HL-60 (cell line): ENCODE data around the gene SH2D3C. TPM values are rescaled to one million over a fixed set of nuclear protein-coding genes. Genes with fewer than 3 reads are reported as not detected.

ENCODE experiments used
- DNase-seq, 2 experiments: peaks; one replicate each; pipeline ENCODE4 v3.0.0-alpha.2; 2010 to 2020; ENCODE audit warnings: low read depth in 1 of 2, low spot score in 1 of 2
- H3K27ac ChIP-seq: fragments of 250-450 bp; sonication (Bioruptor Pico); replicated peaks from 2 replicates; pipeline ENCODE4 v1.5.1; 2020; ENCODE audit warnings: mild to moderate bottlenecking, moderate library complexity
- H3K27me3 ChIP-seq: fragments of 250-450 bp; sonication (Bioruptor Pico); 2 replicates; pipeline ENCODE4 v1.5.1; 2021; ENCODE audit warnings: mild to moderate bottlenecking, moderate library complexity; ENCODE audit not compliant: insufficient read depth, poor library complexity, severe bottlenecking
- H3K4me3 ChIP-seq: replicated peaks from 2 replicates; pipeline ENCODE4 v1.5.1; 2011; ENCODE audit warnings: mild to moderate bottlenecking, control low read depth, low read length; ENCODE audit not compliant: insufficient read depth
- CTCF ChIP-seq: IDR thresholded peaks from one replicate; pipeline ENCODE4 v1.5.1; 2011; ENCODE audit warnings: low read length, control low read depth, inconsistent platforms; ENCODE audit not compliant: insufficient read depth
- GABPA ChIP-seq: IDR thresholded peaks from 2 replicates; pipeline ENCODE4 v1.6.1; 2012; ENCODE audit warnings: low read depth
- POLR2AphosphoS5 ChIP-seq: IDR thresholded peaks from 2 replicates; pipeline ENCODE4 v1.6.1; 2012; ENCODE audit warnings: low read depth
- REST ChIP-seq: IDR thresholded peaks from 2 replicates; pipeline ENCODE4 v1.6.1; 2012; ENCODE audit warnings: low read depth; ENCODE audit not compliant: insufficient replicate concordance
- SPI1 ChIP-seq: IDR thresholded peaks from 2 replicates; pipeline ENCODE4 v1.6.1; 2012; ENCODE audit warnings: low read depth, mild to moderate bottlenecking, borderline replicate concordance
- microRNA-seq: library from miRNA; unstranded; fragments of <30 nt; microRNA quantifications from one replicate; pipeline ENCODE4, GENCODE V29; 2018

Gene SH2D3C

DNA sequence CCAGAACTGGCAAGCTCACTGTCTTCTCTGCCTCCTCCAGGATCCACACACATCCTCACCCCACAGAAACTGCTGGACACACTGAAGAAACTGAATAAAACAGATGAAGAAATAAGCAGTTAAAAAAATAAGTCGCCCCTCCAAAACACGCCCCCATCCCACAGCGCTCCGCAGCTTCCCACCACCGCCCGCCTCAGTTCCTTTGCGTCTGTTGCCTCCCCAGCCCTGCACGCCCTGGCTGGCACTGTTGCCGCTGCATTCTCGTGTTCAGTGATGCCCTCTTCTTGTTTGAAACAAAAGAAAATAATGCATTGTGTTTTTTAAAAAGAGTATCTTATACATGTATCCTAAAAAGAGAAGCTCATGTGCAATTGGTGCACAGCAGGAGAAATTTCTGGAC lies 87.7 kb downstream of the SH2D3C start:
- Histone ChIP-seq H3K4me3 (no peak overlapping the region), H3K27me3 (no peaks in the 10 kb centered on the region), H3K27ac (no peak overlapping the region)
- TF ChIP-seq SPI1 (no peak), REST (no peak), POLR2AphosphoS5 (no peak), CTCF (no peak)
- no peak for DNase-seq

DNA sequence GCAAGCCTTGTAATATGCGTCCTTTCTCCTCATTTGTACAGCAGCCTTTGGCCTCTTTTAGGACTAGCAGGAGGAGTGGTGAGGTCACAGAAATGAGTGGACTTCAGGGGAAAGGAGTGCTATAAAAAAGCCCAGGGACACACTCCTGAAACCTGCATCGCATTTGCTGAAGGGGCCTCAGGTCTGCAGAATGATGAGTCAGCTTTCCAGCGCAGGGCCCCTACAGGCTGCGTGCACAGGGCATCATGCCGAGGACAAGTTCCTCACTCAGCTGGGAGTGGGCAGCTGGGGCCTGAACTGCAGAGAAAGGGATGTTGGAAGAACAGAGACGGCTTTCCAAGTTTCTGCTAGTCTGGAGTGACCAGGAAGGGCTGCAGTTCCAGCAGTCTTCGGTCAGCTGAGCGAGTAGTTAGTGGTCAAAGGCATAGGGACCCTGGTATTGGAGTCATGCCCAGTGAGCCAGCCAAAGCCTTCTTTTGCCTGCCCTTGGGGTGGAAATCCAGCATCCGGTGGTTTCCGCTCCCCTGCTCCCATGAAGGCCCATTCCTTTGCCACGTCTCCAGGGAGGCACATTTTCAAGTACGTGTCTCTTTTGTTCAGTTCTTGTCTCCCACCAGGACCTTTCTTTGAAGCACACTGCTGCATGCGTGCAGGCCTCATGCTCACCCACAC lies 89.0 kb downstream of the SH2D3C start:
- no peak overlapping the region for H3K4me3 ChIP-seq
- H3K27me3 ChIP-seq = no peaks in the 10 kb centered on the region
- no peak for DNase-seq
- H3K27ac ChIP-seq = no peak overlapping the region
- TF ChIP-seq REST (no peak), SPI1 (no peak), CTCF (no peak), POLR2AphosphoS5 (no peak), GABPA (no peak)

Small RNAs within 50 kb of the gene (microRNA-seq; reads per million reads assigned to microRNA genes)
- gene MIR2861 (not detected), gene MIR3960 (not detected)
